Astrocyte of the cerebellum (primary cell): ENCODE data around the gene FAM110D.

Source experiments
- DNase-seq: peaks from one replicate; pipeline ENCODE4 v3.0.0-alpha.2; 2011; ENCODE audit warnings: low read depth
- H3K4me3 ChIP-seq: 2 replicates; pipeline ENCODE4 v1.5.1; 2011; ENCODE audit warnings: mild to moderate bottlenecking, low read depth, low read length, moderate library complexity
- in situ Hi-C: cut with HindIII; loops from 2 replicates; pipeline ENCODE4 v1.10.0; 2017; ENCODE audit warnings: low sequenced_read_pairs
- TF ChIP-seq, protein P1 (sequence below): IDR thresholded peaks from 2 replicates; pipeline ENCODE4 v1.5.1; 2012; ENCODE audit warnings: low read length, low read depth, moderate library complexity, mild to moderate bottlenecking; ENCODE audit errors: missing control alignments

The FAM110D gene

DNA sequence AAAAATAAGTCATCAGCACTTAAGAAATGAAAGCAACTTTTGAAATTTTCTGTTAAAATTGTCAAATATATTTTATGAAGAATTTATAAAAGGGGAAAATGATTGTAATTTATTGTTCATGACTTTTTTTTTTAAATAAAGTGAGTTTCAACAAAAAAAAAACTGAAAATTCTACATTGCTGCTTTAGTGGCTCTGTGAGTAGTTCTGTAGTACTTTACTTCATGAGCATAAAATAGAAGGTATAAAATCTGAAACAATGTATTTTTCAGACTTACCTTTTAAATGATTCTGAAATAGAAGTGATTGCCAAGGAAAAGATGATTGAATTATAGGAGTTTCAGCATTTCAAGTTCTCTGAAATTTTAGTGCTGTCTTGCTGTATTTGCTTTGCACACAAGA, 33.5 kb upstream of the FAM110D start:
- no peak overlapping the region for H3K4me3 ChIP-seq
- in situ Hi-C loops: no loop called here
- no peak for DNase-seq
- TF ChIP-seq, protein P1, sequence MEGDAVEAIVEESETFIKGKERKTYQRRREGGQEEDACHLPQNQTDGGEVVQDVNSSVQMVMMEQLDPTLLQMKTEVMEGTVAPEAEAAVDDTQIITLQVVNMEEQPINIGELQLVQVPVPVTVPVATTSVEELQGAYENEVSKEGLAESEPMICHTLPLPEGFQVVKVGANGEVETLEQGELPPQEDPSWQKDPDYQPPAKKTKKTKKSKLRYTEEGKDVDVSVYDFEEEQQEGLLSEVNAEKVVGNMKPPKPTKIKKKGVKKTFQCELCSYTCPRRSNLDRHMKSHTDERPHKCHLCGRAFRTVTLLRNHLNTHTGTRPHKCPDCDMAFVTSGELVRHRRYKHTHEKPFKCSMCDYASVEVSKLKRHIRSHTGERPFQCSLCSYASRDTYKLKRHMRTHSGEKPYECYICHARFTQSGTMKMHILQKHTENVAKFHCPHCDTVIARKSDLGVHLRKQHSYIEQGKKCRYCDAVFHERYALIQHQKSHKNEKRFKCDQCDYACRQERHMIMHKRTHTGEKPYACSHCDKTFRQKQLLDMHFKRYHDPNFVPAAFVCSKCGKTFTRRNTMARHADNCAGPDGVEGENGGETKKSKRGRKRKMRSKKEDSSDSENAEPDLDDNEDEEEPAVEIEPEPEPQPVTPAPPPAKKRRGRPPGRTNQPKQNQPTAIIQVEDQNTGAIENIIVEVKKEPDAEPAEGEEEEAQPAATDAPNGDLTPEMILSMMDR: no peak

DNA sequence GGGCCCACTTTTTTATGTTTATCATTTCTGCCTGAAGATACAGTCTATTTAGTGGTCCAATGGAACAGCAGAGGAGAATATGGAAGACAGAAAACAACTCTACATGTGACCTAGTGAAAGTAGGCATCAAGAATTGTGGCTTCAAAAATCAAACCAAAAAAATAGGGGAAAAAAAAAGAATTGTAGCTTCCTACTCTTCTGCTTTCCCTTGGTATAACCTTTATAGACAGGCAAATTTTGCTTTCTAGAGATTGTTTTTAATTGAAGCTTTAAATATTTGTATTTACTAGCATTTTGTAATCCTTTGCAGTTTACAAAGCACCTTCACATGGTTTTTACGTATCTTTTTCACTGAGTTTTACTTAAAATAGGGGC, 32.9 kb upstream of the FAM110D start:
- TF ChIP-seq, protein P1: no peak
- in situ Hi-C loops: no loop called here
- DNase-seq: no peak
- no peak overlapping the region for H3K4me3 ChIP-seq

DNA sequence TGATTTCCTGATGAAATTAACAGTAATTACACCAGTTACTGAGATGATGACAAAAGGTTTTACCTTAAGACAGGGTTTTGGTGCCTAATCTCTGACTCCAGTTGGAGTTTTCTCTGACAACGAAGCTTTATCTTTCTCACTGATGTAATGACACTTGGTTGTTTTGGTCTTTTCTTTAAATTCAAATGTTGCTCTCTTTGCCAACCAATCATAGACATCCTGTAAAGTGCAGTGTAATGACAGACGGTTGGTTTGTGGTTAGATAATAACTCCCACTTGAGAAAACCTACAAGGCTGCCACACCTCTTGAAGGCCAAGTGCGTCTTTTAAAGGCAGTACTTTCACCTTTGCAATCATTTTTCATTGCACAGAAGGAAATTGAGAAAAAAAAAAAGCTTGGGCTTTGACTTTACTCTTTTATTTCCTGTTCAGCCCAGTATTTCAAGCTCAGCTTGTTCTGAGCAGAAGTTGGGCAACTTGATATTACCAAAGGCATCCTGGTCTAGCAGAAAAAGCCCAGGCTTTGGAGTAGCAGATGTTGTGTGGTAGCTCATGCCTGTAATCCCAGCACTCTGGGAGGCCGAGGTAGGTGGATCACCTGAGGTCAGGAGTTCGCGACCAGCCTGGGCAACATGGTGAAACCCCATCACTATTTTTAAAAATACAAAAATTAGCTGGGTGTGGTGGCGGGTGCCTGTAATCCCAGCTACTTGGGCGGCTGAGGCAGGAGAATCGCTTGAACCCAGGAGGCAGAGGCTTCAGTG, 32.4 kb upstream of the FAM110D start:
- DNase-seq: no peak
- H3K4me3 ChIP-seq: no peak overlapping the region
- in situ Hi-C loops: no loop called here
- TF ChIP-seq, protein P1: no peak

DNA sequence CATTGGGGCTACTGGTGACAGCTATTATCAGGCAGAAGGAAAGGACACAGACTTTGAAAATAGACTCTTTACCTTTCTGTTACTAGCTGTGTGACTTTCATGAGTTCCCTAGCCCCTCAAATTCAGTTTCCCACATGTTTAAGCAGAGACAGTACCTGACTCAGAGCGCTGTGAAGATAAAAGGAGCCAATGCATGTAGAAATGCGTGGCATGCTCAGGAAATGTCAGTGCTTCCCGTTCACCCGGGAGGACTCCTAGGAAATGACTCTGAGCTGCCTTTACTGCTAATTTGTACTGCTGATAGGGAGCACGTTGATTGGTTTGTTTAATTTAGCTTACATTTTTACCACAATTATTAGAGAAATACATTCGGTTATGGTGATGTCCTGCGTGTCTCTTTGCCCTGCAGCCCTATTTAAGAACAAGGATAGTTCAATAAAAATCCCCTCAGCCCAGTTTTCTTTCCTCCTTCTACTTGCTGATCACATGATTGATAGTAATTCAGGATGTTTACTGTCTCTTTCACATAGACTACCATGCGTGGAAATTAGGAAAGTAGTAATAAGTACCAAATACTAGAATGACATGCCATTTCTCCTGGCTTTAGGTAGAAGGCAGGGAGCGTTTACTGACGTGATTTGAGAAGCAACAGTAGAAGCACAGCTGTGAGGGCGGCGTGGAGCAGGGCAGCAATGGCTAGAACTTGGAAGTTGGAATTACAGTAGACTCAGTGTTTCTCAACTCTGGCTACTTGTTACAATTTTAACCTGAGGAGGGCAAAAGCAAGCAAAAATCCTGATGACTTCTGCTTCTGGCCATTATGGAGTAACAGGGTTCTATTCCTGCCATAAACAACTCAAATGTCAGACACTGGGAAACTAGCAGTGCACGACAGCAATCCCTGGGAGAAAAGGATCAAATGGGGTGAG, 31.4 kb upstream of the FAM110D start:
- no peak for DNase-seq
- TF ChIP-seq, protein P1: no peak
- in situ Hi-C loops: no loop called here
- no peak overlapping the region for H3K4me3 ChIP-seq

DNA sequence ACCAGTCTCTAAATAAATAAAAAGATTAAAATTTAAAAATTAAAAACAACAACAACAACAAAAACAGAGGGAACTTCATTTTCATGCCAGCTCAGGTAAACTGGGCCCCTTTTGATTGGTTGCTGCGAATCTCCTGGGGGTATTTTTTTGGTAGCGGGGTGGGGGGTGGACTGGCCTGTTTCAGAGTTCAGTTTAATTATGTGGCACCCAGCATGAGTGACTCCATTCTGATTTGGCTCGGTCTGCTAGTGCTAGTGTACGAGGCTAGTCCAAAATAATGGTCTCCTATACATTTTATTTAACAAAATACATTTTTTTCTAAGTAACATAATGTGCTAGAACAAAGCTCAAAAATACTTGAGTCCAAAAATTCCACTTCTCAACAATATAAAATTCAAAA, 29.1 kb upstream of the FAM110D start:
- TF ChIP-seq, protein P1: no peak
- H3K4me3 ChIP-seq: no peak overlapping the region
- DNase-seq: no peak
- in situ Hi-C loops: no loop called here

DNA sequence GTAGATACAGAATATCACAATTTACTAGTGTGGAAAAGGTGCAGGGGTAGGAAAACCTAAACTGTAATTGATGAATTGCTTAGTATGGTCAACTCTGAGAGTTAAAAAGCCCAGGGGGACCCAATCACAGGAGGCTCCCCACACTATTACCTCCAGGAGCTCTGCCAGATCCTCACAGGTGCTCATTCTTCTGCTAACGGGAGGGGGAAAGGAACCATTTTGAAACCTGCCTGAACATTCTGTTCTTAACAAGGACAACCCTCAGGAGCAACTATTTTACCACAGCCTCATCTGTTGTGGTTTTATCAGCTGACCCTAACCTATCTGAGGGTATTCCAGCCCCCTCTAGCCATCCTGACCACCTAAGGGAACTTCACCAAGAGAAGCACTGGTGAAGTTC, 28.2 kb upstream of the FAM110D start:
- in situ Hi-C loops: no loop called here
- no peak for DNase-seq
- TF ChIP-seq, protein P1: no peak
- no peak overlapping the region for H3K4me3 ChIP-seq
